Measurements from ENCODE around the gene NR4A1.

NR4A1 gene

GRCh38 chr12:52013626-52014310 lies 37.5 kb upstream of the NR4A1 start:
- no peak for ATAC-seq
- TF ChIP-seq ZFP30 (CRISPR knock-in tag; IDR thresholded peaks at IDR 0.05) (no peak), ZNF565 (CRISPR knock-in tag; conservative IDR thresholded peaks at IDR 0.05; ENCODE audit: low read depth) (no peak), ISL1 (CRISPR knock-in tag; IDR thresholded peaks at IDR 0.05) (no peak), PATZ1 (CRISPR knock-in tag; IDR thresholded peaks at IDR 0.05; ENCODE audit: borderline replicate concordance) (no peak), PPARA (CRISPR knock-in tag; IDR thresholded peaks at IDR 0.05; ENCODE audit: borderline replicate concordance) (no peak), RARB (CRISPR knock-in tag; IDR thresholded peaks at IDR 0.05) (no peak), ESRRG (CRISPR knock-in tag; IDR thresholded peaks at IDR 0.05) (no peak), ZFP3 (CRISPR knock-in tag; IDR thresholded peaks at IDR 0.05) (no peak), SNAI2 (CRISPR knock-in tag; IDR thresholded peaks at IDR 0.05) (no peak), OSR1 (CRISPR knock-in tag; IDR thresholded peaks at IDR 0.05) (no peak), BACH2 (CRISPR knock-in tag; IDR thresholded peaks at IDR 0.05; ENCODE audit: borderline replicate concordance) (no peak), CREB5 (CRISPR knock-in tag; IDR thresholded peaks at IDR 0.05; ENCODE audit: low read depth) (no peak), ZC3H10 (CRISPR knock-in tag; IDR thresholded peaks at IDR 0.05) (no peak), TCF4 (CRISPR knock-in tag; IDR thresholded peaks at IDR 0.05; ENCODE audit: borderline replicate concordance) (no peak), ZNF70 (CRISPR knock-in tag; IDR thresholded peaks at IDR 0.05) (no peak), TOX (CRISPR knock-in tag; IDR thresholded peaks at IDR 0.05; ENCODE audit: borderline replicate concordance) (no peak), ZNF8 (CRISPR knock-in tag; IDR thresholded peaks at IDR 0.05) (no peak), CSRNP3 (CRISPR knock-in tag; IDR thresholded peaks at IDR 0.05) (no peak)

GRCh38 chr12:52014567-52015530 lies 36.4 kb upstream of the NR4A1 start:
- no peak for TF ChIP-seq ZFP30 (CRISPR knock-in tag; IDR thresholded peaks at IDR 0.05)
- no peak for TF ChIP-seq ZNF70 (CRISPR knock-in tag; IDR thresholded peaks at IDR 0.05)
- TF ChIP-seq ISL1 (CRISPR knock-in tag; IDR thresholded peaks at IDR 0.05) = no peak
- no peak for TF ChIP-seq TSHZ2 (CRISPR knock-in tag; IDR thresholded peaks at IDR 0.05)

GRCh38 chr12:52015532-52016041 lies 35.7 kb upstream of the NR4A1 start:
- no peak for ATAC-seq
- no peak for TF ChIP-seq ZNF565 (CRISPR knock-in tag; conservative IDR thresholded peaks at IDR 0.05; ENCODE audit: low read depth)
- no peak for TF ChIP-seq ZFP30 (CRISPR knock-in tag; IDR thresholded peaks at IDR 0.05)

More at GRCh38 chr12:52014567-52015530, 36.4 kb upstream of the NR4A1 start:
- no peak for ATAC-seq
